GM12892 (cell line): Measurements from ENCODE around the gene TRIM54.

ENCODE experiments used
- POLR2A ChIP-seq: IDR thresholded peaks from 2 replicates; pipeline ENCODE4 v1.6.1; 2011; ENCODE audit warnings: low read depth, low read length, control low read depth
- POLR2AphosphoS5 ChIP-seq: IDR thresholded peaks from 2 replicates; pipeline ENCODE4 v1.6.1; 2011; ENCODE audit warnings: low read depth, low read length, control low read depth

DNA sequence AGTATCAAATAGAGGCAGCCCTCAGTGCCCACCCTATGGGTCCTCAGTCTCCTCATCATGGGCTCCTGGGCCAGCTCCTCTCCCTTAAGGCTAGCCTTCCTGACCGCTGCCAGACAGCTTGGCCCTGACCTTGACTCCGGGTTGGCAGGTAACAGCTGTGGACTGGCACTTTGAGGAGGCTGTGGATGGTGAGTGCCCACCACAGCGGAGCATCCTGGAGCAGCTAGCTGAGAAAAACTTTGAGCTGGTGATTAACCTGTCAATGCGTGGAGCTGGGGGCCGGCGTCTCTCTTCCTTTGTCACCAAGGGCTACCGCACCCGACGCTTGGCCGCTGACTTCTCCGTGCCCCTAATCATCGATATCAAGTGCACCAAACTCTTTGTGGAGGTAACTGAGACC, 46.1 kb upstream of the TRIM54 start:
- TF ChIP-seq POLR2A = no peak
- no peak for TF ChIP-seq POLR2AphosphoS5
